C4-2B (cell line): ENCODE measurements around the gene STH.
A peak's percentile ranks its signal among the peaks of the same experiment; 100 is the strongest.

Source experiments
- H3K27ac ChIP-seq: fragments of 450-650 bp; 2 replicates; pipeline ENCODE4 v1.5.1; 2017
- CTCF ChIP-seq: fragments of 450-650 bp; conservative IDR thresholded peaks from 2 replicates; pipeline ENCODE4 v1.5.1; 2017; ENCODE audit warnings: mild to moderate bottlenecking
- ZFX ChIP-seq: fragments of 450-650 bp; IDR thresholded peaks from 2 replicates; pipeline ENCODE4 v1.6.1; 2017

The STH gene

GRCh38 chr17:45968732-45969131 lies 30.3 kb upstream of the STH start:
- H3K27ac ChIP-seq = no peak overlapping the region
- TF ChIP-seq ZFX (no peak), CTCF (no peak)

- TF ChIP-seq ZFX (no peak), CTCF (no peak)
- no peak overlapping the region for H3K27ac ChIP-seq
Measured at GRCh38 chr17:45969726-45970125, 29.3 kb upstream of the STH start.

GRCh38 chr17:45970659-45971058 lies 28.4 kb upstream of the STH start:
- no peak overlapping the region for H3K27ac ChIP-seq
- TF ChIP-seq CTCF (no peak), ZFX (no peak)

- TF ChIP-seq CTCF (no peak), ZFX (no peak)
- peak overlapping the region; percentile 88 for H3K27ac ChIP-seq
Measured at GRCh38 chr17:45971698-45972141, 27.3 kb upstream of the STH start.

GRCh38 chr17:45972531-45972930 lies 26.5 kb upstream of the STH start:
- TF ChIP-seq CTCF = no peak
- TF ChIP-seq ZFX = no peak
- H3K27ac ChIP-seq = peak overlapping the region; percentile 88

- no peak for TF ChIP-seq ZFX
- TF ChIP-seq CTCF = no peak
- H3K27ac ChIP-seq = peak overlapping the region; percentile 88
Measured at GRCh38 chr17:45973099-45973780, 25.8 kb upstream of the STH start.

- TF ChIP-seq ZFX (no peak), CTCF (no peak)
- H3K27ac ChIP-seq = peak overlapping the region; percentile 88
Measured at GRCh38 chr17:45973946-45974859, 24.8 kb upstream of the STH start.
